ENCODE data around the gene RNF220.
A peak's percentile ranks its signal among the peaks of the same experiment; 100 is the strongest.

The RNF220 gene

DNA sequence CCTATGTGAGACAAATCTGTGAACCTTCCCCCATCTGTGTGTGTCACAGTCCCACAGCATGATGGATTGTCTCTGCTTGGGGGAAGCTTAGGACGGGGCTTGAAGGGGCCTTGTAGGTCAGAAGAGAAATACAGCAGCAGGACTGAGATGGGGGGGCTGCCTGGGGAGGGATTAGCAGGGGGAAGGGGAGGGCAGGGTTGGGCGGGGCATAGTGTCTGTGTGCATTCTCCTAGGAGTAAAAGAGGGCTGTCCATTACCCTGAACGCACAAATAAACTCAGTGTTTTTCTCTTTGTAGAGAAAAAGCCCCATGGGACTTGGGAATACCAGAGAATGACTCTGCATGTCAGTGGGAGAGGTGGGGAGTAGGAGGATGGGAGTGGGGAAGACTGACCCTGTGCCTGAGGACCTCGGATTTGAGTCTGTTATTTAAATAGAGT lies 16.4 kb downstream of the RNF220 start:
- ChIA-PET POLR2A (interaction anchor here (1.2 kb wide), 1 partner anchor 16 kb away, joined by 8 read pairs; the partner anchor contains the start of gene RNF220), CTCF (interaction anchor here (0.6 kb wide), 2 partner anchors 231 to 334 kb away, joined by 4 to 5 read pairs; no protein-coding TSS in a partner anchor)
- TF ChIP-seq EGR2 (tag by site-specific recombination; IDR thresholded peaks at IDR 0.05; ENCODE audit: low read depth) (peak; percentile 81), WT1 (tag by site-specific recombination; IDR thresholded peaks at IDR 0.05) (0 out of 2 replicates have a peak, but pooled peaks have one; percentile 26), ZNF155 (tag by site-specific recombination; IDR thresholded peaks at IDR 0.05) (no peak), ZNF76 (tag by site-specific recombination; IDR thresholded peaks at IDR 0.05; ENCODE audit: borderline replicate concordance, low read depth) (no peak), ZFHX2 (tag by site-specific recombination; conservative IDR thresholded peaks at IDR 0.05) (peak; percentile 80), SETDB1 (IDR thresholded peaks at IDR 0.05; ENCODE audit: insufficient read length, low read length) (no peak), ZNF311 (tag by site-specific recombination; IDR thresholded peaks at IDR 0.05; ENCODE audit: borderline replicate concordance) (no peak), ZNF791 (tag by site-specific recombination; IDR thresholded peaks at IDR 0.05) (no peak), ZNF530 (tag by site-specific recombination; IDR thresholded peaks at IDR 0.05; ENCODE audit: low read depth) (no peak), ZNF335 (tag by site-specific recombination; conservative IDR thresholded peaks at IDR 0.05) (peak; percentile 41), SP2 (tag by site-specific recombination; IDR thresholded peaks at IDR 0.05) (0 out of 2 replicates have a peak, but pooled peaks have one; percentile 10), ZBTB21 (tag by site-specific recombination; IDR thresholded peaks at IDR 0.05) (no peak)
- TF ChIP-seq, protein P1, sequence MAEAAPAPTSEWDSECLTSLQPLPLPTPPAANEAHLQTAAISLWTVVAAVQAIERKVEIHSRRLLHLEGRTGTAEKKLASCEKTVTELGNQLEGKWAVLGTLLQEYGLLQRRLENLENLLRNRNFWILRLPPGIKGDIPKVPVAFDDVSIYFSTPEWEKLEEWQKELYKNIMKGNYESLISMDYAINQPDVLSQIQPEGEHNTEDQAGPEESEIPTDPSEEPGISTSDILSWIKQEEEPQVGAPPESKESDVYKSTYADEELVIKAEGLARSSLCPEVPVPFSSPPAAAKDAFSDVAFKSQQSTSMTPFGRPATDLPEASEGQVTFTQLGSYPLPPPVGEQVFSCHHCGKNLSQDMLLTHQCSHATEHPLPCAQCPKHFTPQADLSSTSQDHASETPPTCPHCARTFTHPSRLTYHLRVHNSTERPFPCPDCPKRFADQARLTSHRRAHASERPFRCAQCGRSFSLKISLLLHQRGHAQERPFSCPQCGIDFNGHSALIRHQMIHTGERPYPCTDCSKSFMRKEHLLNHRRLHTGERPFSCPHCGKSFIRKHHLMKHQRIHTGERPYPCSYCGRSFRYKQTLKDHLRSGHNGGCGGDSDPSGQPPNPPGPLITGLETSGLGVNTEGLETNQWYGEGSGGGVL (tag by site-specific recombination; IDR thresholded peaks at IDR 0.05), result peak; percentile 31; the same call in 1 of the 2 replicates
- no peak overlapping the region for H3K4me3 ChIP-seq (ENCODE audit: low read depth, low read length)
- peaks cover 10% of the 10 kb centered on the region for H3K4me1 ChIP-seq (ENCODE audit: control insufficient read depth, insufficient read depth, low read length)
- no peaks in the 10 kb centered on the region for H3K9me3 ChIP-seq (ENCODE audit: control insufficient read depth, insufficient read depth, low read depth, low read length)
- no peaks in the 10 kb centered on the region for H3K36me3 ChIP-seq (ENCODE audit: control insufficient read depth in 2 of 2, insufficient read depth in 1 of 2, low read length in 2 of 2)
- H3K27ac ChIP-seq (ENCODE audit: extremely low read depth, low read depth, low read length), result peak overlapping the region; percentile 37; the same call in 1 of the 2 replicates

DNA sequence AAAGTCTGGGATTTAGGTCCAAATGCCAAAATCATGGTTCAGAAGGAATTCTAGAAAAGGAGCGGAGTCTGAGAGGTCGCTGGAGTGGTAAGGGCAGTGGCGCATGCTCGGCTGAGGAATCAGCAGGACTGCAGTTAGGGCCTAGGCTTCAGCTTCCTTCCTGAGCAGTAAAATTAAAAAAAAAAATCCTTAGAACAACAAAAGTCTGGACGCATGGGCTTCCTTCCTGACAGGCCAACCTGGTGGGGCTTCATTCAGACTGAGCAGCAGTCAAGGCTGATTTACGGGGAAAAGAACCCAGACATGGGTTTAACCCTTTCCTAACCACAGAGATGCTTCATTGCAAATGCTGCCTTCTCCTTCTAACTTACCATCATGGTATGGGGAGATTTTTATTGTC lies 17.1 kb downstream of the RNF220 start:
- ChIA-PET POLR2A (interaction anchor here (1.2 kb wide), 1 partner anchor 17 kb away, joined by 8 read pairs; the partner anchor contains the start of gene RNF220), CTCF (interaction anchor here (0.6 kb wide), 1 partner anchor 334 kb away, joined by 5 read pairs; no protein-coding TSS in a partner anchor)
- H3K4me1 ChIP-seq (ENCODE audit: control insufficient read depth, insufficient read depth, low read length), result peaks cover 10% of the 10 kb centered on the region
- TF ChIP-seq, protein P2, sequence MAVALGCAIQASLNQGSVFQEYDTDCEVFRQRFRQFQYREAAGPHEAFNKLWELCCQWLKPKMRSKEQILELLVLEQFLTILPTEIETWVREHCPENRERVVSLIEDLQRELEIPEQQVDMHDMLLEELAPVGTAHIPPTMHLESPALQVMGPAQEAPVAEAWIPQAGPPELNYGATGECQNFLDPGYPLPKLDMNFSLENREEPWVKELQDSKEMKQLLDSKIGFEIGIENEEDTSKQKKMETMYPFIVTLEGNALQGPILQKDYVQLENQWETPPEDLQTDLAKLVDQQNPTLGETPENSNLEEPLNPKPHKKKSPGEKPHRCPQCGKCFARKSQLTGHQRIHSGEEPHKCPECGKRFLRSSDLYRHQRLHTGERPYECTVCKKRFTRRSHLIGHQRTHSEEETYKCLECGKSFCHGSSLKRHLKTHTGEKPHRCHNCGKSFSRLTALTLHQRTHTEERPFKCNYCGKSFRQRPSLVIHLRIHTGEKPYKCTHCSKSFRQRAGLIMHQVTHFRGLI (tag by site-specific recombination; IDR thresholded peaks at IDR 0.05), result peak; percentile 99
- TF ChIP-seq GLIS1 (tag by site-specific recombination; IDR thresholded peaks at IDR 0.05), result no peak
- peak; percentile 25; the same call in 1 of the 2 replicates for TF ChIP-seq ZIC2 (tag by site-specific recombination; IDR thresholded peaks at IDR 0.05)
- TF ChIP-seq ZNF510 (tag by site-specific recombination; IDR thresholded peaks at IDR 0.05; ENCODE audit: insufficient replicate concordance), result no peak
- TF ChIP-seq, protein P3, sequence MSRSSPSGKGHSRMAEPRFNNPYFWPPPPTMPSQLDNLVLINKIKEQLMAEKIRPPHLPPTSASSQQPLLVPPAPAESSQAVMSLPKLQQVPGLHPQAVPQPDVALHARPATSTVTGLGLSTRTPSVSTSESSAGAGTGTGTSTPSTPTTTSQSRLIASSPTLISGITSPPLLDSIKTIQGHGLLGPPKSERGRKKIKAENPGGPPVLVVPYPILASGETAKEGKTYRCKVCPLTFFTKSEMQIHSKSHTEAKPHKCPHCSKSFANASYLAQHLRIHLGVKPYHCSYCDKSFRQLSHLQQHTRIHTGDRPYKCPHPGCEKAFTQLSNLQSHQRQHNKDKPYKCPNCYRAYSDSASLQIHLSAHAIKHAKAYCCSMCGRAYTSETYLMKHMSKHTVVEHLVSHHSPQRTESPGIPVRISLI (tag by site-specific recombination; IDR thresholded peaks at IDR 0.05), result peak; percentile 31; the same call in 1 of the 2 replicates
- no peak for TF ChIP-seq ZNF311 (tag by site-specific recombination; IDR thresholded peaks at IDR 0.05; ENCODE audit: borderline replicate concordance)
- TF ChIP-seq ZNF521 (tag by site-specific recombination; IDR thresholded peaks at IDR 0.05), result no peak
- TF ChIP-seq ZNF146 (tag by site-specific recombination; IDR thresholded peaks at IDR 0.05), result no peak
- no peak for TF ChIP-seq ZNF529 (tag by site-specific recombination; IDR thresholded peaks at IDR 0.05; ENCODE audit: insufficient replicate concordance)
- no peak for TF ChIP-seq ZNF843 (tag by site-specific recombination; IDR thresholded peaks at IDR 0.05)
- TF ChIP-seq ZSCAN16 (tag by site-specific recombination; IDR thresholded peaks at IDR 0.05), result no peak
- TF ChIP-seq ZNF76 (tag by site-specific recombination; IDR thresholded peaks at IDR 0.05; ENCODE audit: borderline replicate concordance, low read depth), result no peak
- no peak for TF ChIP-seq ZNF416 (tag by site-specific recombination; IDR thresholded peaks at IDR 0.05)
- TF ChIP-seq ZNF112 (tag by site-specific recombination; IDR thresholded peaks at IDR 0.05), result no peak
- TF ChIP-seq ZNF202 (tag by site-specific recombination; IDR thresholded peaks at IDR 0.05; ENCODE audit: borderline replicate concordance), result no peak
- TF ChIP-seq SALL2 (tag by site-specific recombination; IDR thresholded peaks at IDR 0.05; ENCODE audit: borderline replicate concordance), result no peak
- TF ChIP-seq ZNF157 (tag by site-specific recombination; IDR thresholded peaks at IDR 0.05), result no peak
- TF ChIP-seq ZNF19 (tag by site-specific recombination; IDR thresholded peaks at IDR 0.05; ENCODE audit: low read depth), result no peak
- TF ChIP-seq, protein P4, sequence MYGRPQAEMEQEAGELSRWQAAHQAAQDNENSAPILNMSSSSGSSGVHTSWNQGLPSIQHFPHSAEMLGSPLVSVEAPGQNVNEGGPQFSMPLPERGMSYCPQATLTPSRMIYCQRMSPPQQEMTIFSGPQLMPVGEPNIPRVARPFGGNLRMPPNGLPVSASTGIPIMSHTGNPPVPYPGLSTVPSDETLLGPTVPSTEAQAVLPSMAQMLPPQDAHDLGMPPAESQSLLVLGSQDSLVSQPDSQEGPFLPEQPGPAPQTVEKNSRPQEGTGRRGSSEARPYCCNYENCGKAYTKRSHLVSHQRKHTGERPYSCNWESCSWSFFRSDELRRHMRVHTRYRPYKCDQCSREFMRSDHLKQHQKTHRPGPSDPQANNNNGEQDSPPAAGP (tag by site-specific recombination; IDR thresholded peaks at IDR 0.05), result no peak
- peak; percentile 58; the same call in 1 of the 2 replicates for TF ChIP-seq TRIM28 (IDR thresholded peaks at IDR 0.05; ENCODE audit: borderline replicate concordance, low read length)

More for the DNA sequence above, 17.1 kb downstream of the RNF220 start:
- no peak overlapping the region for H3K4me3 ChIP-seq (ENCODE audit: low read depth, low read length)
- no peaks in the 10 kb centered on the region for H3K36me3 ChIP-seq (ENCODE audit: control insufficient read depth in 2 of 2, insufficient read depth in 1 of 2, low read length in 2 of 2)
- peak overlapping the region; percentile 37; the same call in 1 of the 2 replicates for H3K27ac ChIP-seq (ENCODE audit: extremely low read depth, low read depth, low read length)
- no peaks in the 10 kb centered on the region for H3K9me3 ChIP-seq (ENCODE audit: control insufficient read depth, insufficient read depth, low read depth, low read length)
